Measurements from ENCODE around the gene CCND1. TPM values are rescaled to one million over a fixed set of nuclear protein-coding genes. Genes with fewer than 3 reads are reported as not detected.
"Not testable (repeated sequence)": the region's sequence is repeated elsewhere in the genome, so short reads cannot be mapped to it uniquely, and the experiment has no call there.

Gene CCND1
- total and polyA plus RNA-seq, 2 experiments from 2014 or later = 80.2 to 81.9 TPM

DNA sequence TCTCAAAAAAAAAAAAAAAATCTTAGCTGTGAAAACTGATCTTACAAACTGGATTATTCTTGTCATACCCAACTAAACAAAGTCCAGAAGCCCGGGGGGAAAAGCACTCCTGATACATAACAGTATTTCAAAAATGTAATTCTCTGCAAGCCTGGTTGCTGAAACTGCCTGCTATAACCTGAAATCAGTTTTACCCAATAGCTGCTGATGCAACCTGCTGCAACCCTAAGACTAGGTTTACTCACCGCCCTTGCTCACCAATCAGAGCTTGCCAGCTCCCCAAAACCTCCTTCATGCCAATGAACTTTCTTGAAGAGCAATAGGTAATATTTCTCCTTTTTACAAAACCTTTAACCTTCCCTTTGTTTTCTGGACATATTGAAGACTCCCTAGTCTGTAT lies 50.5 kb downstream of the CCND1 start:
- WGBS (ENCODE audit: low lambda C conversion rate, missing lambda C conversion rate) = 71% methylated on average over 2 of the region's 2 CpGs

DNA sequence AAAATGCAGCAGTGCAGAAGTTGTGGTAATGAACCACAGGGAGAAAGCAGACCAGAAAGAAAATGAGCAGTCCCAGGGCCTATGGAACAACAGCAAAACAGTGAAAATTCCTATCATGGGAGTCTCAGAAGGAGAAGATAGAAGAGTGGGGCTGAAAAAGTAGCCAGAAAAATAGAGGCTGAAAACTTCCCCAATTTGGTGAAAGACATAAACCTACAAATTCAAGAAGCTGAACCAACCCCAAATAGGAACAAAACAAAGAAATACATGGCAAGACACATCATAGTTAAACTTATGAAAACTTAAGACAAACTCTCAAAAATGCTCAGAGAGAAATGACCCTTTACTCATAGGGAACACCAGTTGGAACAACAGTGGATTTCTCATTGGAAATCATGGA lies 51.5 kb downstream of the CCND1 start:
- DNase-seq (ENCODE audit: low spot score) = no peak
- Histone ChIP-seq H3K36me3 (replicated peaks; ENCODE audit: insufficient read depth, low read depth) (no peaks in the 10 kb centered on the region), H3K4me3 (no peak overlapping the region), H3K79me2 (no peaks in the 10 kb centered on the region), H3K9me2 (replicated peaks; ENCODE audit: insufficient read depth) (no peaks in the 10 kb centered on the region), H3K27ac (no peak overlapping the region), H3K4me2 (no peak overlapping the region), H3K4me1 (ENCODE audit: insufficient read depth) (no peaks in the 10 kb centered on the region), H3K27me3 (no peaks in the 10 kb centered on the region), H3K9me3 (ENCODE audit: low read depth) (no peaks in the 10 kb centered on the region), H2AFZ (no peak overlapping the region), H4K20me1 (ENCODE audit: insufficient read depth, poor library complexity, severe bottlenecking) (no peaks in the 10 kb centered on the region)
- TF ChIP-seq, protein P1, sequence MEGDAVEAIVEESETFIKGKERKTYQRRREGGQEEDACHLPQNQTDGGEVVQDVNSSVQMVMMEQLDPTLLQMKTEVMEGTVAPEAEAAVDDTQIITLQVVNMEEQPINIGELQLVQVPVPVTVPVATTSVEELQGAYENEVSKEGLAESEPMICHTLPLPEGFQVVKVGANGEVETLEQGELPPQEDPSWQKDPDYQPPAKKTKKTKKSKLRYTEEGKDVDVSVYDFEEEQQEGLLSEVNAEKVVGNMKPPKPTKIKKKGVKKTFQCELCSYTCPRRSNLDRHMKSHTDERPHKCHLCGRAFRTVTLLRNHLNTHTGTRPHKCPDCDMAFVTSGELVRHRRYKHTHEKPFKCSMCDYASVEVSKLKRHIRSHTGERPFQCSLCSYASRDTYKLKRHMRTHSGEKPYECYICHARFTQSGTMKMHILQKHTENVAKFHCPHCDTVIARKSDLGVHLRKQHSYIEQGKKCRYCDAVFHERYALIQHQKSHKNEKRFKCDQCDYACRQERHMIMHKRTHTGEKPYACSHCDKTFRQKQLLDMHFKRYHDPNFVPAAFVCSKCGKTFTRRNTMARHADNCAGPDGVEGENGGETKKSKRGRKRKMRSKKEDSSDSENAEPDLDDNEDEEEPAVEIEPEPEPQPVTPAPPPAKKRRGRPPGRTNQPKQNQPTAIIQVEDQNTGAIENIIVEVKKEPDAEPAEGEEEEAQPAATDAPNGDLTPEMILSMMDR (IDR thresholded peaks at IDR 0.05; ENCODE audit: poor library complexity) = no peak
- TF ChIP-seq EZH2 (IDR thresholded peaks at IDR 0.05; ENCODE audit: borderline replicate concordance) (no peak), EZH2phosphoT487 (IDR thresholded peaks at IDR 0.05; ENCODE audit: low read depth, severe bottlenecking, unreplicated experiment) (no peak)

More for the DNA sequence above, 50.5 kb downstream of the CCND1 start:
- no peak for DNase-seq (ENCODE audit: low spot score)
- Histone ChIP-seq H3K9me3 (ENCODE audit: low read depth) (no peaks in the 10 kb centered on the region), H3K4me2 (no peak overlapping the region), H2AFZ (no peak overlapping the region), H4K20me1 (ENCODE audit: insufficient read depth, poor library complexity, severe bottlenecking) (no peaks in the 10 kb centered on the region), H3K4me1 (ENCODE audit: insufficient read depth) (no peaks in the 10 kb centered on the region), H3K27me3 (no peaks in the 10 kb centered on the region), H3K36me3 (replicated peaks; ENCODE audit: insufficient read depth, low read depth) (no peaks in the 10 kb centered on the region), H3K79me2 (no peaks in the 10 kb centered on the region), H3K9me2 (replicated peaks; ENCODE audit: insufficient read depth) (no peaks in the 10 kb centered on the region), H3K27ac (no peak overlapping the region), H3K4me3 (no peak overlapping the region)
- no peak for TF ChIP-seq EZH2phosphoT487 (IDR thresholded peaks at IDR 0.05; ENCODE audit: low read depth, severe bottlenecking, unreplicated experiment)
- no peak for TF ChIP-seq EZH2 (IDR thresholded peaks at IDR 0.05; ENCODE audit: borderline replicate concordance)
- TF ChIP-seq, protein P1 (IDR thresholded peaks at IDR 0.05; ENCODE audit: poor library complexity) = no peak

DNA sequence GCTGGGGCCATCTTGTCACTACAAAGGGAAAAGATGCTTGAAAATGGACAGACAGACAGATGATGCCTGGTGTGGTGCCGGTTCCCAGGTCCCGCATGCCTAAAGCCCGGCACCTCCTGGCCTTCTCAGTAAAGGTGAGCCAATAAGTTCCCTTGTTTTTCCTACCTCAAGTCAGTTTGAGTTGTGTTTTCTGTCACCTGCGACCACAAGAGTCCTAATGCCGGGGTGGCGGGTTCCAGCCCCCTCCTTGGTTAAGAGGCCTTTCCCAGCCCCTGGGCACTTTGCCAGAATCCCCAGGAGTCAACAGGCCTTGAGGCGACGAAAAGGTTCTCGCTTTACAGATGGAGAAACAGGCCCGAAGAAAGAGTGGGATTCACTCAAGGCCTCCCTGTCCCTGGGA lies 53.8 kb downstream of the CCND1 start:
- no peak for DNase-seq (ENCODE audit: low spot score)
- no peaks in the 10 kb centered on the region for H3K36me3 ChIP-seq (replicated peaks; ENCODE audit: insufficient read depth, low read depth)
- H3K4me2 ChIP-seq = no peak overlapping the region
- no peak overlapping the region for H3K4me3 ChIP-seq
- TF ChIP-seq, protein P1 (IDR thresholded peaks at IDR 0.05; ENCODE audit: poor library complexity) = no peak
- TF ChIP-seq EZH2 (IDR thresholded peaks at IDR 0.05; ENCODE audit: borderline replicate concordance) = no peak
- no peak for TF ChIP-seq EZH2phosphoT487 (IDR thresholded peaks at IDR 0.05; ENCODE audit: low read depth, severe bottlenecking, unreplicated experiment)
- no peaks in the 10 kb centered on the region for H3K4me1 ChIP-seq (ENCODE audit: insufficient read depth)
- no peaks in the 10 kb centered on the region for H3K9me3 ChIP-seq (ENCODE audit: low read depth)
- WGBS (ENCODE audit: low lambda C conversion rate, missing lambda C conversion rate) = 83% methylated on average over 10 of the region's 10 CpGs
- no peaks in the 10 kb centered on the region for H3K27me3 ChIP-seq
- no peaks in the 10 kb centered on the region for H3K79me2 ChIP-seq
- no peak overlapping the region for H3K27ac ChIP-seq
- H2AFZ ChIP-seq = no peak overlapping the region
- no peaks in the 10 kb centered on the region for H3K9me2 ChIP-seq (replicated peaks; ENCODE audit: insufficient read depth)
- H4K20me1 ChIP-seq (ENCODE audit: insufficient read depth, poor library complexity, severe bottlenecking) = no peaks in the 10 kb centered on the region

DNA sequence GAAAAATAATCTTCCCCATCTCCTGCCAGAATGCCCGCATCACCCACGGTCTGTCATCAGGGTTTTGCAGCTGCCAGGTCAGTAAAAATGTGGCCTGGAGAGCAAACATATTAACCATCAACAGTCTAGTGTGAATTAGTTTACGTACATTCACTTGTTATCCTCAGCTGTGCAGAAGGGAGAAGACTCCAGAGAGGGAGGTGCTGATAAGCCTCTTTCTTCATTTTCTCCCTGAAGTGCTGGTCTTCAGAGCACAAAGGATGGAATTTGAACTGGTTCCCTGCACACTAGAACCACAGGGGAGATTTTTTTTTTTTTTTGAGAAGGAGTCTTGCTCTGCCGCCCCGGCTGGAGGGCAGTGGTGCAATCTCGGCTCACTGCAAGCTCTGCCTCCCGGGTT lies 54.6 kb downstream of the CCND1 start:
- H3K27me3 ChIP-seq = no peaks in the 10 kb centered on the region
- no peak overlapping the region for H3K4me3 ChIP-seq
- TF ChIP-seq, protein P1 (IDR thresholded peaks at IDR 0.05; ENCODE audit: poor library complexity) = no peak
- no peak for TF ChIP-seq EZH2phosphoT487 (IDR thresholded peaks at IDR 0.05; ENCODE audit: low read depth, severe bottlenecking, unreplicated experiment)
- WGBS (ENCODE audit: low lambda C conversion rate, missing lambda C conversion rate) = 84% methylated on average over 7 of the region's 7 CpGs
- DNase-seq (ENCODE audit: low spot score) = no peak
- H3K9me2 ChIP-seq (replicated peaks; ENCODE audit: insufficient read depth) = no peaks in the 10 kb centered on the region
- H3K79me2 ChIP-seq = no peaks in the 10 kb centered on the region
- peaks cover 4% of the 10 kb centered on the region for H3K4me1 ChIP-seq (ENCODE audit: insufficient read depth)
- H3K9me3 ChIP-seq (ENCODE audit: low read depth) = no peaks in the 10 kb centered on the region
- no peak overlapping the region for H3K27ac ChIP-seq
- no peaks in the 10 kb centered on the region for H4K20me1 ChIP-seq (ENCODE audit: insufficient read depth, poor library complexity, severe bottlenecking)
- no peaks in the 10 kb centered on the region for H3K36me3 ChIP-seq (replicated peaks; ENCODE audit: insufficient read depth, low read depth)
- H2AFZ ChIP-seq = no peak overlapping the region
- H3K4me2 ChIP-seq = no peak overlapping the region

DNA sequence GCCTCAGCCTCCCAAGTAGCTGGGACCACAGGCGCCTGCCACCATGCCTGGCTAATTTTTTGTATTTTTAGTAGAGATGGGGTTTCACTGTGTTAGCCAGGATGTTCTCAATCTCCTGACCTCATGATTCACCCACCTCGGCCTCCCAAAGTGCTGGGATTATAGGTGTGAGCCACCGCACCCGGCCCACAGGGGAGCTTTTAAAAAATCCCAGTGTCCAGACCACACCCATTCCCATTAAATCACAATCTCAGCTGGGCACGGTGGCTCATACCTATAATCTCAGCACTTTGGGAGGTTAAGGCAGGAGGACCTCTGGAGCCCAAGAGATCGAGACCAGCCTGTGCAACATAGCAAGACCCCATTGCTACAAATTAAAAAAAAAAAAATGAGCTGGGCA lies 55.0 kb downstream of the CCND1 start:
- not testable (repeated sequence) for H3K36me3 ChIP-seq (replicated peaks; ENCODE audit: insufficient read depth, low read depth); H4K20me1 ChIP-seq (ENCODE audit: insufficient read depth, poor library complexity, severe bottlenecking); H3K27ac ChIP-seq; H3K9me2 ChIP-seq (replicated peaks; ENCODE audit: insufficient read depth); H2AFZ ChIP-seq; H3K79me2 ChIP-seq; H3K9me3 ChIP-seq (ENCODE audit: low read depth); H3K27me3 ChIP-seq; H3K4me3 ChIP-seq; H3K4me2 ChIP-seq; H3K4me1 ChIP-seq (ENCODE audit: insufficient read depth); DNase-seq (ENCODE audit: low spot score)
- 78% methylated on average over 6 of the region's 6 CpGs for WGBS (ENCODE audit: low lambda C conversion rate, missing lambda C conversion rate)

Data from hepatocyte (in vitro differentiated cells).